Measurements from ENCODE around the gene LYPLA2. TPM values are rescaled to one million over a fixed set of nuclear protein-coding genes. Genes with fewer than 3 reads are reported as not detected.

LYPLA2 gene
- total and polyA plus RNA-seq, 2 experiments from 2014 or later = 102 to 204 TPM

DNA sequence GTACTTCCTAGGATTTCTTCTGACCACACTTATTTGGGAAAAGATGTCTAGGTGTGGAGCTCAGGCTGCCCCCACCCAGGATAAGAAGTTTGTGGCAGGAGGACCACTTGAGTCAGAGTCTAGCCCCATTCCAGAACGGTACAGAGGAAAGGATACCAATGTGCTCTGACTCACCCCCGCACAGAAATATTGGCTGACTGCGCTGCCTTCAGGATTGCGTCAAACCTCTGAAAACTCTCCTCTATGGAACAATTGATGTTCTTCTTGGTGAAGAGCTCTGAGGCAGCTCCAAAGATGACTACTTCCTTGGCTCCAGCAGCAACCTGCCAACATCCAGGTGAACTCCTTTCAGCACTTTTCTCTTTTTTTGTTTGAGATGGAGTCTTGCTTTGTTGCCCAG is 23.1 kb downstream of the LYPLA2 start:
- Mint-ChIP-seq H3K9me3 (no peaks in the 10 kb centered on the region; the same call in 2 of the 3 replicates), H3K27ac (no peak overlapping the region), H3K27me3 (ENCODE audit: insufficient read depth, low read depth, poor library complexity) (peaks cover 5% of the 10 kb centered on the region), H3K4me1 (peaks cover 11% of the 10 kb centered on the region; the same call in 2 of the 3 replicates), H3K4me3 (no peak overlapping the region), H3K36me3 (ENCODE audit: low read depth) (no peaks in the 10 kb centered on the region)
- ATAC-seq = no peak
- H3K9me2 ChIP-seq (ENCODE audit: insufficient read depth) = no peaks in the 10 kb centered on the region
- TF ChIP-seq POLR2AphosphoS5 (IDR thresholded peaks at IDR 0.05; ENCODE audit: low read depth) (no peak), NANOG (IDR thresholded peaks at IDR 0.05; ENCODE audit: borderline replicate concordance) (no peak), ZNF114 (CRISPR knock-in tag; IDR thresholded peaks at IDR 0.05) (no peak), STAT1 (IDR thresholded peaks at IDR 0.05; ENCODE audit: unreplicated experiment) (no peak), JUNB (IDR thresholded peaks at IDR 0.05; ENCODE audit: unreplicated experiment) (no peak), EZH2 (IDR thresholded peaks at IDR 0.05; ENCODE audit: low read depth, unreplicated experiment) (no peak), EZH2phosphoT487 (IDR thresholded peaks at IDR 0.05; ENCODE audit: unreplicated experiment) (no peak), ZNF331 (CRISPR knock-in tag; IDR thresholded peaks at IDR 0.05; ENCODE audit: low read depth) (no peak), CREB1 (CRISPR knock-in tag; IDR thresholded peaks at IDR 0.05; ENCODE audit: low read depth) (no peak)
- TF ChIP-seq, protein P1, sequence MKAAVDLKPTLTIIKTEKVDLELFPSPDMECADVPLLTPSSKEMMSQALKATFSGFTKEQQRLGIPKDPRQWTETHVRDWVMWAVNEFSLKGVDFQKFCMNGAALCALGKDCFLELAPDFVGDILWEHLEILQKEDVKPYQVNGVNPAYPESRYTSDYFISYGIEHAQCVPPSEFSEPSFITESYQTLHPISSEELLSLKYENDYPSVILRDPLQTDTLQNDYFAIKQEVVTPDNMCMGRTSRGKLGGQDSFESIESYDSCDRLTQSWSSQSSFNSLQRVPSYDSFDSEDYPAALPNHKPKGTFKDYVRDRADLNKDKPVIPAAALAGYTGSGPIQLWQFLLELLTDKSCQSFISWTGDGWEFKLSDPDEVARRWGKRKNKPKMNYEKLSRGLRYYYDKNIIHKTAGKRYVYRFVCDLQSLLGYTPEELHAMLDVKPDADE (IDR thresholded peaks at IDR 0.05) = no peak
- TF ChIP-seq, protein P2, sequence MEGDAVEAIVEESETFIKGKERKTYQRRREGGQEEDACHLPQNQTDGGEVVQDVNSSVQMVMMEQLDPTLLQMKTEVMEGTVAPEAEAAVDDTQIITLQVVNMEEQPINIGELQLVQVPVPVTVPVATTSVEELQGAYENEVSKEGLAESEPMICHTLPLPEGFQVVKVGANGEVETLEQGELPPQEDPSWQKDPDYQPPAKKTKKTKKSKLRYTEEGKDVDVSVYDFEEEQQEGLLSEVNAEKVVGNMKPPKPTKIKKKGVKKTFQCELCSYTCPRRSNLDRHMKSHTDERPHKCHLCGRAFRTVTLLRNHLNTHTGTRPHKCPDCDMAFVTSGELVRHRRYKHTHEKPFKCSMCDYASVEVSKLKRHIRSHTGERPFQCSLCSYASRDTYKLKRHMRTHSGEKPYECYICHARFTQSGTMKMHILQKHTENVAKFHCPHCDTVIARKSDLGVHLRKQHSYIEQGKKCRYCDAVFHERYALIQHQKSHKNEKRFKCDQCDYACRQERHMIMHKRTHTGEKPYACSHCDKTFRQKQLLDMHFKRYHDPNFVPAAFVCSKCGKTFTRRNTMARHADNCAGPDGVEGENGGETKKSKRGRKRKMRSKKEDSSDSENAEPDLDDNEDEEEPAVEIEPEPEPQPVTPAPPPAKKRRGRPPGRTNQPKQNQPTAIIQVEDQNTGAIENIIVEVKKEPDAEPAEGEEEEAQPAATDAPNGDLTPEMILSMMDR (conservative IDR thresholded peaks at IDR 0.05; ENCODE audit: low read depth in 2 of 2) = no peak
- TF ChIP-seq, protein P3, sequence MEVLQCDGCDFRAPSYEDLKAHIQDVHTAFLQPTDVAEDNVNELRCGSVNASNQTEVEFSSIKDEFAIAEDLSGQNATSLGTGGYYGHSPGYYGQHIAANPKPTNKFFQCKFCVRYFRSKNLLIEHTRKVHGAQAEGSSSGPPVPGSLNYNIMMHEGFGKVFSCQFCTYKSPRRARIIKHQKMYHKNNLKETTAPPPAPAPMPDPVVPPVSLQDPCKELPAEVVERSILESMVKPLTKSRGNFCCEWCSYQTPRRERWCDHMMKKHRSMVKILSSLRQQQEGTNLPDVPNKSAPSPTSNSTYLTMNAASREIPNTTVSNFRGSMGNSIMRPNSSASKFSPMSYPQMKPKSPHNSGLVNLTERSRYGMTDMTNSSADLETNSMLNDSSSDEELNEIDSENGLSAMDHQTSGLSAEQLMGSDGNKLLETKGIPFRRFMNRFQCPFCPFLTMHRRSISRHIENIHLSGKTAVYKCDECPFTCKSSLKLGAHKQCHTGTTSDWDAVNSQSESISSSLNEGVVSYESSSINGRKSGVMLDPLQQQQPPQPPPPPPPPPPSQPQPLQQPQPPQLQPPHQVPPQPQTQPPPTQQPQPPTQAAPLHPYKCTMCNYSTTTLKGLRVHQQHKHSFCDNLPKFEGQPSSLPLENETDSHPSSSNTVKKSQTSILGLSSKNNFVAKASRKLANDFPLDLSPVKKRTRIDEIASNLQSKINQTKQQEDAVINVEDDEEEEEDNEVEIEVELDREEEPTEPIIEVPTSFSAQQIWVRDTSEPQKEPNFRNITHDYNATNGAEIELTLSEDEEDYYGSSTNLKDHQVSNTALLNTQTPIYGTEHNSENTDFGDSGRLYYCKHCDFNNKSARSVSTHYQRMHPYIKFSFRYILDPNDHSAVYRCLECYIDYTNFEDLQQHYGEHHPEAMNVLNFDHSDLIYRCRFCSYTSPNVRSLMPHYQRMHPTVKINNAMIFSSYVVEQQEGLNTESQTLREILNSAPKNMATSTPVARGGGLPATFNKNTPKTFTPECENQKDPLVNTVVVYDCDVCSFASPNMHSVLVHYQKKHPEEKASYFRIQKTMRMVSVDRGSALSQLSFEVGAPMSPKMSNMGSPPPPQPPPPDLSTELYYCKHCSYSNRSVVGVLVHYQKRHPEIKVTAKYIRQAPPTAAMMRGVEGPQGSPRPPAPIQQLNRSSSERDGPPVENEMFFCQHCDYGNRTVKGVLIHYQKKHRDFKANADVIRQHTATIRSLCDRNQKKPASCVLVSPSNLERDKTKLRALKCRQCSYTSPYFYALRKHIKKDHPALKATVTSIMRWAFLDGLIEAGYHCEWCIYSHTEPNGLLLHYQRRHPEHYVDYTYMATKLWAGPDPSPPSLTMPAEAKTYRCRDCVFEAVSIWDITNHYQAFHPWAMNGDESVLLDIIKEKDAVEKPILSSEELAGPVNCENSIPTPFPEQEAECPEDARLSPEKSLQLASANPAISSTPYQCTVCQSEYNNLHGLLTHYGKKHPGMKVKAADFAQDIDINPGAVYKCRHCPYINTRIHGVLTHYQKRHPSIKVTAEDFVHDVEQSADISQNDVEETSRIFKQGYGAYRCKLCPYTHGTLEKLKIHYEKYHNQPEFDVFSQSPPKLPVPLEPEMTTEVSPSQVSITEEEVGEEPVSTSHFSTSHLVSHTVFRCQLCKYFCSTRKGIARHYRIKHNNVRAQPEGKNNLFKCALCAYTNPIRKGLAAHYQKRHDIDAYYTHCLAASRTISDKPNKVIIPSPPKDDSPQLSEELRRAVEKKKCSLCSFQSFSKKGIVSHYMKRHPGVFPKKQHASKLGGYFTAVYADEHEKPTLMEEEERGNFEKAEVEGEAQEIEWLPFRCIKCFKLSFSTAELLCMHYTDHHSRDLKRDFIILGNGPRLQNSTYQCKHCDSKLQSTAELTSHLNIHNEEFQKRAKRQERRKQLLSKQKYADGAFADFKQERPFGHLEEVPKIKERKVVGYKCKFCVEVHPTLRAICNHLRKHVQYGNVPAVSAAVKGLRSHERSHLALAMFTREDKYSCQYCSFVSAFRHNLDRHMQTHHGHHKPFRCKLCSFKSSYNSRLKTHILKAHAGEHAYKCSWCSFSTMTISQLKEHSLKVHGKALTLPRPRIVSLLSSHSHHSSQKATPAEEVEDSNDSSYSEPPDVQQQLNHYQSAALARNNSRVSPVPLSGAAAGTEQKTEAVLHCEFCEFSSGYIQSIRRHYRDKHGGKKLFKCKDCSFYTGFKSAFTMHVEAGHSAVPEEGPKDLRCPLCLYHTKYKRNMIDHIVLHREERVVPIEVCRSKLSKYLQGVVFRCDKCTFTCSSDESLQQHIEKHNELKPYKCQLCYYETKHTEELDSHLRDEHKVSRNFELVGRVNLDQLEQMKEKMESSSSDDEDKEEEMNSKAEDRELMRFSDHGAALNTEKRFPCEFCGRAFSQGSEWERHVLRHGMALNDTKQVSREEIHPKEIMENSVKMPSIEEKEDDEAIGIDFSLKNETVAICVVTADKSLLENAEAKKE (CRISPR knock-in tag; IDR thresholded peaks at IDR 0.05) = no peak
- no peaks in the 10 kb centered on the region for H3K4me1 ChIP-seq (ENCODE audit: insufficient read depth)
- H2AFZ ChIP-seq = no peak overlapping the region
- H3K27me3 ChIP-seq (ENCODE audit: insufficient read depth) = no peaks in the 10 kb centered on the region
- H3K4me3 ChIP-seq = no peak overlapping the region
- no peak for DNase-seq (ENCODE audit: low spot score)
- no peaks in the 10 kb centered on the region for H3K79me2 ChIP-seq (replicated peaks; ENCODE audit: insufficient read depth)
- no peak overlapping the region for H3K4me2 ChIP-seq
- no peaks in the 10 kb centered on the region for H4K20me1 ChIP-seq (replicated peaks; ENCODE audit: insufficient read depth)
- H3F3A ChIP-seq (replicated peaks; ENCODE audit: low read depth) = 0 out of 2 replicates have a peak, but pooled peaks cover 3% of the 10 kb centered on the region
- no peaks in the 10 kb centered on the region for H3K36me3 ChIP-seq (ENCODE audit: insufficient read depth)
- H3K27ac ChIP-seq (ENCODE audit: low read depth) = no peak overlapping the region
